K562 (cell line): ENCODE results near the gene ORC5. TPM values are rescaled to one million over a fixed set of nuclear protein-coding genes. Genes with fewer than 3 reads are reported as not detected.

Experiments used
- ATAC-seq: fragments of 200-7000 bp; cut with Tn5 transposase; 3 replicates; pipeline ENCODE4 v1.9.1; 2020; ENCODE audit warnings: moderate library complexity
- BruUV-seq: library from RNA; stranded (reverse); fragments of 400-500 nt; replicated peaks from 2 replicates; lab custom pipeline; 2021; lab: Mats Ljungman, UMichigan
- CTCF ChIA-PET: fragments of 300-600 bp; formaldehyde crosslinking; extraction: SDS; loops from one replicate; lab custom pipeline; 2021; ENCODE audit warnings: low intra/inter-chr PET ratio; lab: Yijun Ruan, JAX
- POLR2A ChIA-PET: fragments of 300-600, 350-650 bp; sonication (Branson Sonifier 250); formaldehyde crosslinking; extraction: SDS; loops from one replicate; lab custom pipeline; 2021; ENCODE audit warnings: antibody characterized with exemption, inconsistent platforms; lab: Yijun Ruan, JAX
- DNase-seq, 4 experiments: peaks; one replicate each; pipeline versions ENCODE4 v3.0.0 to v3.0.0-alpha.2; 2011 to 2018; ENCODE audit warnings: low spot score in 3 of 4, mixed read lengths in 3 of 4; ENCODE audit errors: extremely low read depth in 1 of 4
- FAIRE-seq: peaks from 2 replicates; lab custom pipeline; 2011; peaks lifted over from hg19 to GRCh38; lab: Jason Lieb, UNC
- H2AFZ ChIP-seq: 2 replicates; pipeline ENCODE4 v1.6.0; 2011; ENCODE audit warnings: low read depth, low read length, control low read depth, inconsistent platforms
- H3K27ac ChIP-seq: fragments of 200-600 bp; 3 replicates; pipeline ENCODE4 v1.8.0; 2011; ENCODE audit warnings: low read depth, mild to moderate bottlenecking, control low read depth, inconsistent platforms, low read length, moderate library complexity, mixed read lengths; ENCODE audit errors: extremely low read depth
- H3K27me3 ChIP-seq, 2 experiments: fragments of 300-600 bp in 1 of 2; 2 replicates in 1 of 2; 3 replicates in 1 of 2; pipeline versions ENCODE4 v1.6.0 to v1.8.0; 2011; ENCODE audit warnings: inconsistent platforms in 2 of 2, low read length in 2 of 2, mild to moderate bottlenecking in 1 of 2, mixed read lengths in 1 of 2, moderate library complexity in 1 of 2; ENCODE audit not compliant: control insufficient read depth in 2 of 2, insufficient read depth in 2 of 2
- H3K36me3 ChIP-seq: fragments of 300-600 bp; 3 replicates; pipeline ENCODE4 v1.8.0; 2011; ENCODE audit warnings: mild to moderate bottlenecking, low read length, inconsistent platforms; ENCODE audit not compliant: control insufficient read depth, insufficient read depth
- H3K4me1 ChIP-seq, 2 experiments: fragments of 200-600 bp in 1 of 2; replicated peaks in 1 of 2; 2 replicates in 1 of 2; 3 replicates in 1 of 2; pipeline versions ENCODE4 v1.5.1 to v1.8.0; 2011; ENCODE audit warnings: inconsistent platforms in 2 of 2, low read length in 2 of 2, mild to moderate bottlenecking in 1 of 2, mixed read lengths in 1 of 2, moderate library complexity in 1 of 2; ENCODE audit not compliant: control insufficient read depth in 2 of 2, insufficient read depth in 2 of 2
- H3K4me2 ChIP-seq: 2 replicates; pipeline ENCODE4 v1.6.1; 2011; ENCODE audit warnings: low read length, control low read depth, inconsistent platforms, mixed read lengths; ENCODE audit not compliant: insufficient read depth
- H3K4me3 ChIP-seq: fragments of 200-600 bp; sonication (generic), shearing (Covaris generic); 2 replicates; pipeline ENCODE4 v1.5.1; 2016; ENCODE audit warnings: control low read depth, inconsistent platforms
- H3K79me2 ChIP-seq: fragments of 200-600 bp; 3 replicates; pipeline ENCODE4 v1.8.0; 2011; ENCODE audit warnings: low read length, inconsistent platforms; ENCODE audit not compliant: control insufficient read depth, insufficient read depth
- H3K9ac ChIP-seq, 2 experiments: 2 replicates each; pipeline versions ENCODE4 v1.6.0 to v1.6.1; 2011; ENCODE audit warnings: low read depth in 2 of 2, low read length in 2 of 2, control low read depth in 1 of 2, inconsistent platforms in 1 of 2, mild to moderate bottlenecking in 1 of 2, mixed read lengths in 1 of 2; ENCODE audit not compliant: insufficient read depth in 1 of 2
- H3K9me1 ChIP-seq: one replicate; pipeline ENCODE4 v1.6.0; 2011; ENCODE audit warnings: inconsistent platforms, mild to moderate bottlenecking, low read length, moderate library complexity; ENCODE audit not compliant: control insufficient read depth, insufficient read depth
- H3K9me3 ChIP-seq: replicated peaks from 2 replicates; pipeline ENCODE4 v1.5.1; 2011; ENCODE audit warnings: low read depth, low read length, inconsistent platforms; ENCODE audit not compliant: control insufficient read depth, insufficient read depth
- H4K20me1 ChIP-seq: replicated peaks from 2 replicates; pipeline ENCODE4 v1.6.1; 2011; ENCODE audit warnings: low read length, inconsistent platforms, mixed read lengths; ENCODE audit not compliant: control insufficient read depth, insufficient read depth
- CUX1 ChIP-seq: fragments of 200-800 bp; sonication (Bioruptor generic); IDR thresholded peaks from 2 replicates; pipeline ENCODE4 v1.6.1; 2016; ENCODE audit warnings: missing genetic modification characterization, missing compliant biosample characterization
- GABPA ChIP-seq: fragments of 200-800 bp; sonication (Bioruptor generic); conservative IDR thresholded peaks from 2 replicates; pipeline ENCODE4 v1.6.1; 2016; ENCODE audit warnings: low read depth, missing genetic modification characterization, missing compliant biosample characterization
- NCOR1 ChIP-seq: fragments of 450-650 bp; IDR thresholded peaks from 2 replicates; pipeline ENCODE4 v1.6.1; 2016; ENCODE audit warnings: mild to moderate bottlenecking, moderate library complexity
- NONO ChIP-seq, 2 experiments: fragments of 200-400 bp in 1 of 2; fragments of 450-650 bp in 1 of 2; formaldehyde crosslinking in 1 of 2; IDR thresholded peaks; 2 replicates each; pipeline ENCODE4 v1.6.1; 2017; ENCODE audit warnings: low read depth in 2 of 2, mild to moderate bottlenecking in 2 of 2, moderate library complexity in 2 of 2, low read length in 1 of 2
- SP2 ChIP-seq: IDR thresholded peaks from 2 replicates; pipeline ENCODE4 v1.6.1; 2011; ENCODE audit warnings: mild to moderate bottlenecking, low read depth, low read length, moderate library complexity; ENCODE audit not compliant: poor library complexity, severe bottlenecking; ENCODE audit errors: extremely low read depth
- ZFP36 ChIP-seq: fragments of 150-350 bp; IDR thresholded peaks from 2 replicates; pipeline ENCODE4 v1.6.1; 2018; ENCODE audit warnings: low read length, low read depth; ENCODE audit not compliant: partially characterized antibody
- WGBS: fragments of 100-300 bp; shearing (Covaris generic); methylation state at CpG from one replicate; pipeline ENCODE4 v1.1.6; 2016; ENCODE audit warnings: low coverage, mixed read lengths; ENCODE audit not compliant: insufficient coverage; ENCODE audit errors: missing lambda C conversion rate; 5-methylcytosine and 5-hydroxymethylcytosine counted together
- in situ Hi-C: fragments of 300-500 bp; cut with MboI; formaldehyde crosslinking; loops from 4 replicates; pipeline ENCODE4 v1.15.0; 2018; ENCODE audit warnings: inconsistent platforms, mixed read lengths
- intact Hi-C: fragments of 100-400 bp; cut with micrococcal nuclease; formaldehyde crosslinking; loops from 2 replicates; pipeline ENCODE4 v1.14.2; 2022
- polyA plus RNA-seq, 8 experiments: library from polyadenylated mRNA; depleted of rRNA in 4 of 8; stranded (reverse) in 5 of 8; unstranded in 3 of 8; fragments of >200 nt; fragmentation: Nextera tagmentation in 2 of 8; fragmentation: Illumina TruSeq in 1 of 8; extraction: Ambion mirVana in 2 of 8; extraction: Trizol in 1 of 8; gene quantifications; 2 replicates each; pipeline versions ENCODE4 v1.2.1 to v1.2.3, GENCODE V29; 2011 to 2014; ENCODE audit warnings: inconsistent platforms in 1 of 8, missing spikeins in 1 of 8
- total RNA-seq, 7 experiments: library from RNA; depleted of rRNA in 6 of 7; stranded (reverse); fragments of >200 nt in 6 of 7; fragmentation: Illumina TruSeq in 2 of 7; extraction: Trizol in 2 of 7; gene quantifications; 2 replicates each; pipeline versions ENCODE4 v1.2.1 to v1.2.3, GENCODE V29; 2011 to 2021; ENCODE audit warnings: low replicate concordance in 1 of 7

Gene ORC5
- total and polyA plus RNA-seq, 9 of the 15 experiments (the other 6 are each of a cell fraction or from before 2014, with no cell fraction given) = 29.8 to 136 (median 54.8) TPM

GRCh38 chr7:104179178-104179577 lies 28.6 kb downstream of the ORC5 start:
- H3K4me2 ChIP-seq = no peak overlapping the region
- ATAC-seq = no peak
- no peak for FAIRE-seq
- H2AFZ ChIP-seq = no peak overlapping the region
- ChIA-PET CTCF (no interaction called here), POLR2A (no interaction called here)
- no peak overlapping the region for H3K9ac ChIP-seq
- H3K9me1 ChIP-seq = no peaks in the 10 kb centered on the region
- H3K9me3 ChIP-seq = no peaks in the 10 kb centered on the region; the same call in 1 of the 2 replicates
- H3K4me3 ChIP-seq = no peak overlapping the region
- no TSS peak for BruUV-seq
- H3K36me3 ChIP-seq = peaks cover 63% of the 10 kb centered on the region
- H4K20me1 ChIP-seq = no peaks in the 10 kb centered on the region
- in situ Hi-C loops = loop anchor here (10.0 kb wide), 1 partner anchor 724 kb away; no protein-coding TSS in a partner anchor
- no peaks in the 10 kb centered on the region for H3K27me3 ChIP-seq
- H3K4me1 ChIP-seq = peaks cover 3 to 13% of the 10 kb centered on the region in 2 experiments; a peak in 4 of 5 replicates
- H3K27ac ChIP-seq = no peak overlapping the region
- no peaks in the 10 kb centered on the region for H3K79me2 ChIP-seq
- no peak for DNase-seq
- WGBS = 96% methylated on average over 2 of the region's 2 CpGs
- intact Hi-C loops = no loop called here
- TF ChIP-seq NCOR1 = no peak
- no peak for TF ChIP-seq GABPA (tag)
- peak; percentile 57 for TF ChIP-seq ZFP36
- TF ChIP-seq SP2 = no peak
- TF ChIP-seq NONO (IDR thresholded peaks at IDR 0.05; ENCODE audit: low read depth in 2 of 2, low read length in 1 of 2) = no peak
- no peak for TF ChIP-seq CUX1
